Cerebellar nuclear complex (tissue), 1 donor: Measurements from ENCODE around the gene GMPR2.
A peak's percentile ranks its signal among the peaks of the same experiment; 100 is the strongest.
"Not testable (repeated sequence)": the region's sequence is repeated elsewhere in the genome, so short reads cannot be mapped to it uniquely, and the experiment has no call there.

ENCODE experiments used
- DNase-seq, 2 experiments: peaks; one replicate each; lab custom pipeline; 2025; lab: John Stamatoyannopoulos, UW

GMPR2 gene

GRCh38 chr14:24202538-24202937 is 30.2 kb upstream of the GMPR2 start:
- DNase-seq: not testable (repeated sequence)

- not testable (repeated sequence) for DNase-seq
Measured at GRCh38 chr14:24203249-24203886, 29.4 kb upstream of the GMPR2 start.

GRCh38 chr14:24204163-24205146 is 28.3 kb upstream of the GMPR2 start:
- DNase-seq: no peak

- no peak for DNase-seq
Measured at GRCh38 chr14:24206260-24207103, 26.2 kb upstream of the GMPR2 start.

GRCh38 chr14:24207104-24207551 is 25.6 kb upstream of the GMPR2 start:
- no peak for DNase-seq

- no peak for DNase-seq
Measured at GRCh38 chr14:24207625-24208024, 25.1 kb upstream of the GMPR2 start.

- DNase-seq: no peak
Measured at GRCh38 chr14:24211311-24211710, 21.4 kb upstream of the GMPR2 start.

- peak; percentile 43 to 65 for DNase-seq
Measured at GRCh38 chr14:24212924-24213865, 19.5 kb upstream of the GMPR2 start, which contains the start of gene CHMP4A. TSS of gene CHMP4A (minus strand) at chr14:24213488. CDS start at chr14:24213439, 49 bp downstream.

- no peak for DNase-seq
Measured at GRCh38 chr14:24213866-24214662, 18.7 kb upstream of the GMPR2 start.

GRCh38 chr14:24215495-24216344 is 17.0 kb upstream of the GMPR2 start, which contains the start of gene MDP1:
TSS of gene MDP1 (minus strand) at chr14:24216066. CDS start at chr14:24215955, 111 bp downstream.
- DNase-seq: peak; percentile 30 to 78

GRCh38 chr14:24216345-24216699 is 16.4 kb upstream of the GMPR2 start:
- DNase-seq: no peak

GRCh38 chr14:24216876-24217275 is 15.9 kb upstream of the GMPR2 start:
- not testable (repeated sequence) for DNase-seq

GRCh38 chr14:24219080-24219479 is 13.6 kb upstream of the GMPR2 start:
- no peak for DNase-seq

- no peak for DNase-seq
Measured at GRCh38 chr14:24219521-24219920, 13.2 kb upstream of the GMPR2 start.

GRCh38 chr14:24222987-24223386 is 9.7 kb upstream of the GMPR2 start:
- DNase-seq: not testable (repeated sequence)

- no peak for DNase-seq
Measured at GRCh38 chr14:24224618-24225071, 8.1 kb upstream of the GMPR2 start.

GRCh38 chr14:24226473-24226872 is 6.3 kb upstream of the GMPR2 start:
- DNase-seq: no peak

- DNase-seq: no peak
Measured at GRCh38 chr14:24228902-24229301, 3.8 kb upstream of the GMPR2 start.
